Cardiac fibroblast (primary cell): ENCODE measurements around the gene TATDN2.

Experiments used
- DNase-seq, 2 donors: peaks; one replicate each; pipeline versions ENCODE4 v3.0.0 to v3.0.0-alpha.2; 2010; ENCODE audit warnings: low read depth in 2 of 2
- H3K4me3 ChIP-seq, 2 donors: replicated peaks in 1 of 2; 1 replicate in 1 of 2; 2 replicates in 1 of 2; pipeline ENCODE4 v1.5.1; 2011; ENCODE audit warnings: low read depth in 2 of 2, low read length in 2 of 2, mild to moderate bottlenecking in 2 of 2, moderate library complexity in 1 of 2
- CTCF ChIP-seq: IDR thresholded peaks from one replicate; pipeline ENCODE4 v1.5.1; 2011; ENCODE audit warnings: low read depth, mild to moderate bottlenecking, low read length, inconsistent platforms

TATDN2 gene

GRCh38 chr3:10213156-10213792 is 35.0 kb upstream of the TATDN2 start:
- H3K4me3 ChIP-seq, result no peak overlapping the region
- DNase-seq, result peak in 1 of 2 donors; percentile 66
- TF ChIP-seq CTCF, result no peak

GRCh38 chr3:10215578-10216368 is 32.5 kb upstream of the TATDN2 start:
- TF ChIP-seq CTCF, result no peak
- H3K4me3 ChIP-seq, result no peak overlapping the region
- no peak for DNase-seq

DNA sequence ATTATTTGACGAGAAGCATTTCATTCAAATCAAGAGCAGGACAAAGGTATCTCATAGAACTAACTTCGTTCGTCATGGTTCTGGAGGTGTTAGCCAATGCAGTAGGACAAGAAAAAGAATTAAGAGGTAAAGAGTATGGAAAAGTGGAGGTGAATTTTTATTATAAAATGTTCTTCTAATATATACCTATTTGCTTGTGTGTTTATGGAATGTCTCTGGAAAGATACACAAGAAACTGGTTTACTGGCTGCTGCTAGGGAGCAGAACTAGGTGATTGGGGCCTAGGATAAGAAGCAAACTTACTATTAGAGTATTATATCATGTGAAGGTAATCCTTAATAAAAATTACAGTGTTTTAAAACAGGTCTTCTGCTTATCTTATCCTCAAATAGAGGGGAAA is 30.9 kb upstream of the TATDN2 start:
- no peak for TF ChIP-seq CTCF
- DNase-seq, result no peak
- H3K4me3 ChIP-seq, result no peak overlapping the region

- DNase-seq, result no peak
Observed at GRCh38 chr3:10219737-10220136, 28.5 kb upstream of the TATDN2 start.

GRCh38 chr3:10223676-10224639 is 24.3 kb upstream of the TATDN2 start:
- TF ChIP-seq CTCF, result no peak
- no peak overlapping the region for H3K4me3 ChIP-seq
- DNase-seq, result peak in 1 of 2 donors; percentile 26

More at GRCh38 chr3:10219737-10220136, 28.5 kb upstream of the TATDN2 start:
- no peak overlapping the region for H3K4me3 ChIP-seq
- TF ChIP-seq CTCF, result no peak

DNA sequence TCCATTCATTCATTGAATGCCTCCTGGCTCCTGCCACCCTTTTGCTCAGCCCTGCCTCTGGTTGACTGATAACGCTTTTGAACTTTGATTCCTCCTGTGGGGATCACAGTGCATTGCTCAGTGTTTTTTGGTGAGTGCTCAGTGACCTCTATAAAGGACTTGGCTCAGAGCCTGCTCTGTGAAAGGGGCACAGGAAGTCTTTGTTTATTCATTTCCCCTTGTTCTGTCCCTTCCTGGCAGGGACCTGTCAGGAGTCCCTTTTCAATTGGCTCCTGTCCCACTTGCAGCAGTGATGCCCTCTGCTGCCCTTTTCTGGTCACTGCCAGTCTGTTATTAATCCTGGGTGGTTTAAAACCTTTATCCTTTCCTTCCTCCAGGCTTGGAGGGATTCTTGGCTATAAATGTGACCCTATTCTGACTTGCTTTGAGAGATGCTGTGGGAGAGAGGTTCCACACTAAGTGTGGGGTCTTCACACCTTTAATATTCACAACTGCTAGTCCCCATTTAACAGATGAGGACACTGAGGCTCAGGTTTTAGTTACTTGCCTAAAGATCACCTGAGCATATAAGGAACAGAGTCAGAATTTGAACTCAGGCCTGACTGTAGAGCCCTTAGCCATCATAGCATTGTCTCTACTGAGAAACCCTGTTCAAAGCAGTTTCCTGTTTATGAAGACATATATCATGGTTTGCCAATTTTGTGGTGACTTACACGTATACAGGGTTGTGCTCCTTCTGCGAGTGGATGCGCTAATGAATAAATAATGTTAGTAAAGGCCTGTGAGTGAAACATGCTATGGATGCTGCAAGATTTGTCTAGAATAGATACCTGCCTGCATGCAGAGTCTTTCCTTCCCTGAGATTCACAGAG is 23.2 kb upstream of the TATDN2 start:
- peak; percentile 84 to 85 for DNase-seq
- no peak overlapping the region for H3K4me3 ChIP-seq
- peak; percentile 80 for TF ChIP-seq CTCF
